ENCODE results near the gene SPIB.

DNA sequence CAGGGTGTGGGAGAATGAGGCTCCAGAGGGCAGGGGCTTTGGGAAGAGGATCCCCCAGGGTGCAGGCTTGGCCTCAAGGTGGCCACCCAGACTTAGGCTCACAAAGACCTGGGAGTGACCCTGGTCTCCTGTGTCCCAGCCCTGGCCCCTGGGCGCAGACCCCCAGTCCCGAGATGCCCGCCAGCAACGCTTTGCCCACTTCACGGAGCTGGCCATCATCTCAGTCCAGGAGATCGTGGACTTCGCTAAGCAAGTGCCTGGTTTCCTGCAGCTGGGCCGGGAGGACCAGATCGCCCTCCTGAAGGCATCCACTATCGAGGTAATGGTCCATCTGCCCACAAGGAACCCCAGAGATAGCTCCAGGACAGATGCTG is 39.9 kb upstream of the SPIB start:
- TF ChIP-seq PPARA (CRISPR knock-in tag; IDR thresholded peaks at IDR 0.05; ENCODE audit: borderline replicate concordance): no peak
- TF ChIP-seq, protein P1, sequence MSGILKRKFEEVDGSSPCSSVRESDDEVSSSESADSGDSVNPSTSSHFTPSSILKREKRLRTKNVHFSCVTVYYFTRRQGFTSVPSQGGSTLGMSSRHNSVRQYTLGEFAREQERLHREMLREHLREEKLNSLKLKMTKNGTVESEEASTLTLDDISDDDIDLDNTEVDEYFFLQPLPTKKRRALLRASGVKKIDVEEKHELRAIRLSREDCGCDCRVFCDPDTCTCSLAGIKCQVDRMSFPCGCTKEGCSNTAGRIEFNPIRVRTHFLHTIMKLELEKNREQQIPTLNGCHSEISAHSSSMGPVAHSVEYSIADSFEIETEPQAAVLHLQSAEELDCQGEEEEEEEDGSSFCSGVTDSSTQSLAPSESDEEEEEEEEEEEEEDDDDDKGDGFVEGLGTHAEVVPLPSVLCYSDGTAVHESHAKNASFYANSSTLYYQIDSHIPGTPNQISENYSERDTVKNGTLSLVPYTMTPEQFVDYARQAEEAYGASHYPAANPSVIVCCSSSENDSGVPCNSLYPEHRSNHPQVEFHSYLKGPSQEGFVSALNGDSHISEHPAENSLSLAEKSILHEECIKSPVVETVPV (CRISPR knock-in tag; IDR thresholded peaks at IDR 0.05): no peak
- no peak for TF ChIP-seq ZFP3 (CRISPR knock-in tag; IDR thresholded peaks at IDR 0.05)
- no peak for TF ChIP-seq ARNTL (CRISPR knock-in tag; IDR thresholded peaks at IDR 0.05; ENCODE audit: borderline replicate concordance, low read depth)
